ENCODE results near the gene FSTL1. TPM values are rescaled to one million over a fixed set of nuclear protein-coding genes. Genes with fewer than 3 reads are reported as not detected.

The FSTL1 gene
- total RNA-seq, 1 donor from 2014 or later = 140 TPM

DNA sequence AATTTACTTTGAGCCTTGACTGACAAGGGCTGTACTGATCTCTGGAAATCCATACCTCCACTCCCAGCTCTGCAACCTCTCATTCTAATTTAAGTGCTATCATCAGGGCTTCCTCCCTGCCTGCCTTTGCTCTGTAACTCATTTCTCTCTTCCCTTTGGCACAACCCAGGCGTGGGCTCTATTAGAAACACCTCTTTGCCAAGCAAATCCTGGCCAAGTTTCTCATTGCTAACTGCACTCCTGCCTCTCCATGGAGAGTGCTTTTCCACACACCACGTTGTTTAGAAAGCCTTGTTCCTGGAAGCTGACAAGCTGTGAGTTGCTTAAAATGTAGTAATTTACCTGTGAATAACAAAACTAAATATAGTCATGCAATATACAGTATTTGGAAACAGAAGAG lies 20.1 kb upstream of the FSTL1 start:
- no peak for DNase-seq (ENCODE audit: low spot score)
- intact Hi-C loops (cut with DNase I) = loop anchor here (2.0 to 5.0 kb wide), 3 partner anchors 36 to 86 kb away; no protein-coding TSS in a partner anchor

DNA sequence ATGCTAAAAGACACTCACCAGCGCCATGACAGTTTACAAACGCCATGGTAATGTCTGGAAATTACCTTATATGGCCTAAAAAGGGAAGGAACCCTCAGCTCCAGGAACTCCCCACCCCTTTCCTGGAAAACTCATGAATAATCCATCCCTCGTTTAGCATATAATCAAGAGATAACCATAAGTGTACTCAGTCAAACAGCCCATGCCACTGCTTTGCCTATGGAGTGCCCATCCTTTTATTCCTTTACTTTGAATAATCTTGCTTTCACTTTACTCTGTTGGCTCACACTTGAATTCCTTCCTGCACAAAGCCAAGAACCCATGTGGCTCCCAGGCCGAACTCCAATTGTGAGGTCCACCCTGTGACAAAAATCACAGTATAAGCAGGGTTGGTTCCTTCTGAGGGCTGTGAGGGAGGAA lies 19.1 kb upstream of the FSTL1 start:
- DNase-seq (ENCODE audit: low spot score) = no peak
- intact Hi-C loops (cut with DNase I) = loop anchor here (2.0 to 5.0 kb wide), 3 partner anchors 37 to 87 kb away; no protein-coding TSS in a partner anchor

DNA sequence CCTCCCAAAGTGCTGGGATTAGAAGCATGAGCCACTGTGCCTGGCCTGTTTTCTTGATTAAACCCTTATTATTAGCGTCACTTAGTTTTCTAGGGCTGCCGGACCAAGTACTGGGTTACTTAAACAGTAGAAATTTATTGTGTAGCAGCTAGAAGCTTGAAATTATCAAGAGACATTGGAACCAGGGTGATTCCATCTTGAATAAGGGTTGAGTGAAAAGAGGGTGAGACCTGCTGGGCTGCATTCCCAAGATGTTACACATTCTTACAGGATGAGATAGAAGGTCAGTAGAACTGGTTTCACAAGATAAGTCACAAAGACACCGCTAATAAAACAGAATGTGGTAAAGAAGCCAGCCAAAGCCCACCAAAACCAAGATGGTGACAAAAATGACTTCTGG lies 18.6 kb upstream of the FSTL1 start:
- no peak for DNase-seq (ENCODE audit: low spot score)
- intact Hi-C loops (cut with DNase I) = no loop called here

DNA sequence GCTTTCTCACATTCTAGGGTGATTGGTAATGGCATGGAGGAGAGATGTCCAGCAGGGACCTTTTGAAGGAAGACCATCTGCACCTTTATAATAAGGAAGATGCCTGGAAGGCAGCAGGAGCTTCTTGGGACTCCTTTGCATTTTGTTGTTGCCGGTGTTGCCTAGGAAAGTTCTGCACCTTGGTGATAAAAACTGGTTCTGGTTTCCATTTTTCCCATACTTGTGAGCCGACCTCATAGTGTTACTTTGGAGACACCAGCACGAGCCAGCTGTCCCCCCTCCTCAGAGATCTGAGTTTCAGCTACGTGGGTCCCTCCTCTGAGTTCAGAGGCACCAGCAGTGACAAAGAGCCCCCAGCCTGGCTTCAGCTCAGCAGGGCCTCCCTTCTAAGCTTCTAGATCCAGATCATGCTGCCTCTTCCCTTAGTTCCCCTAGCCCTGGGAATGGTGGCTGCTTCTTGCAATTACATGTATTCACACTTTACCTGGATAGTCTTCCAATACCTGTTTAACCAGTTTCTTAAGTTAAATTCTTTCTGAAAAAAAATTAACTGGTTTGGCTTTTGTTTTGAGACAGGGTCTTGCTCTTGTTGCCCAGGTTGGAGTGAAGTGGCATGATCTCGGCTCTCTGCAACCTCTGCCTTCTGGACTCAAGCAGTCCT lies 18.0 kb upstream of the FSTL1 start:
- DNase-seq (ENCODE audit: low spot score) = no peak
- intact Hi-C loops (cut with DNase I) = no loop called here

DNA sequence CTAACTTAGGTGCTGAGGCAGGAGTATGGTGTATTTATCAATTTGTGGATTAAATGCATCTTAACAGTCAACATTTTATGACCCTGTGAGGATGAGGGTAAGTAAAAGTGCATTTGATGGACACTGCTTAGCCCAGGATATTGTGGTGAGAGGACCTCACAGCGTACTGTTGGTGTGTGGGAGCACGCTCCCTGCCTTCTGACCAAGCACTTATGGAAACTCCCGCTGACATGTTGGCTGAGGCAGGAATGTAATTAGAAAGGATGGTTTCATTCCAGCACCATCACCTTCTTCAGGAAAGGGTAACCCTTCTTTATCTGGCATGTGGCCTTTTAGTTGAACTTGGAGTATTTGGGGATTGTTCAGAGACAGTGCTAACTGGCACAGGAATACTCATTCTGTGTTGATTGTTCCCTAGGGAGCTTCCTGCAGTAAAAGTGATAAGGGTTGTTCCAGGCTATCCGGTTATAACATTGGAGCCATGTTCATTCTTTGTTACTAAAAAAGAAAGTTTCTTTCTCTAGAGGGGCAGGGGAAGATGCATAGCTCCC lies 11.7 kb upstream of the FSTL1 start:
- intact Hi-C loops (cut with DNase I) = no loop called here
- no peak for DNase-seq (ENCODE audit: low spot score)

DNA sequence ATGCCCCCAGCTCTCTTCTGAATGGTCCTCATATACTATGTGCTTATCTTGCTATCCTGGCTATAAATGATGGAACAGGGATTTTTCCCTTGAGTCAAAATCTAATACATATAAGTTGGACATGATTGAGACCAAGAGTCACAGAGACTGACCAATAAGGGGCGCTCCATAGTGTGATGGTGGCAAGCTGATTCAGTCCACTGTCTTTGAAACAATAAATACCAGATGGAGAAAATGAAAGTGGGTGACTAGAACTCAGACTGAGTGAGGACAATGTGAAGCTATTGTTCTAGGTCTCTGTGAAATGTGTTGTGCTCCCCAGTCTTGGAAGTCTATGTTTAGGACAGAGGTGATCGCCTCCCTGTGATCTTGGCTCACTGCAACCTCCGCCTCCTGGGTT lies 10.6 kb upstream of the FSTL1 start:
- intact Hi-C loops (cut with DNase I) = no loop called here
- DNase-seq (ENCODE audit: low spot score) = no peak

DNA sequence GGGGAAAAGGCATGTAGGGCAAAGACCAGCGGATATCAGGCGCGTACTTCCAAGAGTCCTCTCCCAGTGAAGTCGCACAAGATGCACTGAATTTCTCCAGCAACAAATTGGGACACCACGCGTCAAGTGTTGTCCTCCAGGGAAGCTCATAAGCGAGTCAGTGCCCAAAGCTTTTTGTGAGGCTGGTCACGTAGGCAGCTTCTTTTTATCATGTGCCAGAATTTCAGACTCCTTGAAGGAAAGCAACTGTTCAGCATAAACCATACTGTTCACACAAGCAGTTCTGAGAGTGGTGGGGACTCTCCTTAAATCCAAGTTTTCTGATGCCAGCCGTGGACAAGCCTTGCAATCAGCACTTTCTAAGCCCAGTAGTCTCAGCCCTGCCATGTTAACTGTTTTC lies 10.1 kb upstream of the FSTL1 start:
- intact Hi-C loops (cut with DNase I) = no loop called here
- DNase-seq (ENCODE audit: low spot score) = no peak

DNA sequence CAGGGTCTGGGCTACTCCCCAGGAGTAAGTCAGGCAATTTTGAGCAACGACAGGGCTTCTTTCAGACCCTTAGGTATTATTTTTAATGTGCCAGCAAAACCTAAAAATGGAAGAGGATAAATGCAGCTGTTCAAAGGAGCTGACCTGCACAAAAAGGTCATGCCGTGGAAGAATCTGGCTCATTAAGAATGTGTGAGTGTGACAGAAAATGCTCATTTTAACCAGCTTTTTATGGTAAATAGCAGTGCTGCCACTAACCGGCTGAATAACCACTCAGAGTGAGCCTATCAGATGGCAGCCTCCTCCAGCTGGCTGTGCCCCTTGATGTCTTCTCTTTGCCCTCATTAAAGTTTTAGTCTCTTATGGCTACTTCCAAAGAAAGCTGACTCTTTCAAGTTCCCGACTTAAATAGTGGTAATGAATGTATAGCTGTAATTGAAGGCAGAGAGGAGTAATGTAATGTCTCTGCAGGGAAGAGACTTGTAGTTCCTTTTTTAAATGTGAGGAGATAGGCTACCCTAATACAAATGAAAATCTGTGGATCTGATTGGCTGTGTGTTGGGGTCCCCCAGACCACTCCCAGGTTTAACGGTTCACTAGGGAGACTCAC lies 9.5 kb upstream of the FSTL1 start:
- no peak for DNase-seq (ENCODE audit: low spot score)
- intact Hi-C loops (cut with DNase I) = no loop called here

DNA sequence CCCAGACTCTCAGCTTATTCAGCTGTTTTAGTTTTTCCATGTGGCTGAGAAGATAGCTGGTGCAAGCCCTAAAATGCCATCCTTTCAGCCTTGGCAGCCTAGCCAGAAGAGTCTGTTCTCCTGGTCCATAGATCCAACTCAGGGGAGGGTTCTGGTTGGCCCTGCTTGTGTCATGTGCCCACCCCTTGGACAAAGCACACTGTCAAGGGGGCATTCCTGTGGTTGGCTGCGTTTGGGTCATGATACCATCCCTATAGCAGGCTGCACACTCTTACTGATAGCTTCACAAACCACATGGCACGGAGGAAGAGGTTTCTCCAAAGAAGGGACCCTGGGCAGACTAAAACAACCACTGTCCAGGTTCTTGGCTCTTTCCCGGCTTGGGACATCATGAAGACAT lies 8.4 kb upstream of the FSTL1 start:
- intact Hi-C loops (cut with DNase I) = no loop called here
- DNase-seq (ENCODE audit: low spot score) = no peak

DNA sequence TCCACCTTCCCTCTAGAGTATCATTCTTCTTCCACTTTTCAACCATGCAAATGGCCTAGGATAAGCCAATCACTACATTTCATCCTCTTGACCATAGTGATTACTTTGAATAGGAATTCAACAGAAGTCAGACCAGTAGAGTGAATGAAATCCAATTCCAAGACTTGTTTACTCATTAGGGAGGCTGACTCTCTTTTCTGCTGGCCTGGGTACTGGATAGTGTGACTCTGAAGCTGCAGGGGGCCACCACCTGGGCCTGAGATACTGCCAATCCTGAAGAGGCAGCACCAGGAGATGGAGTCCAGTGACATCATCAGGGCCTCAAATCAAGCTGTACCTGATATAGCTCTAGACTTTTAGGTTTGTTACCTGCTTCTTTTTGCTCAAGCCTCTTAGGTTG lies 7.0 kb upstream of the FSTL1 start:
- intact Hi-C loops (cut with DNase I) = no loop called here

DNA sequence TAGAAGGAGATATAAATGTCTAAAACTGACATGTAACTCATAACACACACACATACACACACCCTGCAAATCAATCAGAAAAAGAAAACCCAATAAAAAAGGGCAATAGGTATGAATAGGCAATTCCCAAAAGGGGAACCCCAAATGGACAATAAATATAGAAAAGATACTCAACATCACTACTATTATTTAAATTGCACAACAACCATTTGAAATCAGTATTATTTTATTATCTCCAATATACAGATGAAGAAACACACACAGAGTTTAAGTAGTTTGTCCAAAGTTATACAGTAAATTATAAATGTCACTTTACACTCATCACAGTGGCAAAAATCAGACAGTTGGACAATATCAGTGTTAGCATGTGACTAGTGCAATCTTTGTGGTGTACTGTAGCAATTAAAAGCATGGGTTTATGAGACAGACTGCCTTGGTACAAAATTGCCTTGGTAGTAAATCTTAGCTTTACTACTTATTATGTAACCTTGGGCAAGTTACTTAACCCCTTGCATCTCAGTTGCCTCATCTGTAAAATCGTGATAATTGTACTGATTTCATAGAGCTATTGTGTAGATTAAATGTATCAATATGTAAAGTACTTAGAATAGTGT lies 3.4 kb upstream of the FSTL1 start:
- no peak for DNase-seq (ENCODE audit: low spot score)
- intact Hi-C loops (cut with DNase I) = loop anchor here (5.0 kb wide), 1 partner anchor 43 kb away; no protein-coding TSS in a partner anchor

More for the DNA sequence above, 7.0 kb upstream of the FSTL1 start:
- no peak for DNase-seq (ENCODE audit: low spot score)

DNA sequence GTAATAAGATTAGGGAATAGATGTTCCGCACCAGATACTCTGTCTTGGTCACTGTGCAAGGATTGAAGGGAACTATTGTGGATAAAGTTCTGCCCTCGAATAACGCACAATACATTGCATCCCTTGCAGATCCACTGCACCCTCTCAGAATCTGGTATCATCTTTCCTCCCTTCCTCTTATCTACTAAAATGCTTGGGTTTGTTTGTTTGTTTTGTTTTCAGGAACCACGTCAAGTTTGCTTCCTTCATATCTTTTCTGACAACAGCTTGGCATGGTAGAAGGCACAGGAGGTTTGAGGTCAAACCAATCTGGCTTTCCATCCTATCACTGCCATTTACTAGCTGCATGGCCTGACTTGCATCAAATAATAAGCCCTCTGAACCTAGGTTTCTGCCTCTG lies 2.0 kb upstream of the FSTL1 start:
- DNase-seq (ENCODE audit: low spot score) = no peak
- intact Hi-C loops (cut with DNase I) = loop anchor here (5.0 kb wide), 1 partner anchor 44 kb away; no protein-coding TSS in a partner anchor

DNA sequence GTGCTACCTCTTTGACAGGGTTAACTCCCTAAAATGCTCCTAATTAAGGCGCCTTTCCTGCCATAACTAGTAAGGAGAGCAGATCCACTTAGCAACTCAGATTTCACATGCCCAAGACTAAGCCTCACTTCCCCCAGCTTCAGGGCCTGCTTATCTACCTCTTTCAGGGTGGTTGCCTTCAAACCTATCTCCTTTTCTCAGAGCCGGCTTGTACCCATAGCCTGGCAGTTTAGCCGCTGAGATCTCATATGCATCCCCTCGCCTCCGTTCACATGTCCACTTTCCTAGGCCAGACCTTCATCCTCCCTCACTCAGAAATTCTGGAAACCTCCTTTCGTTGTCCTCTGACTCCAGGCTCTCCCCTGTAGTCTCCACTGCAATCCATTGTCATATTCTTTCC lies 1.0 kb upstream of the FSTL1 start:
- intact Hi-C loops (cut with DNase I) = loop anchor here (5.0 kb wide), 1 partner anchor 45 kb away; no protein-coding TSS in a partner anchor
- no peak for DNase-seq (ENCODE audit: low spot score)

DNA sequence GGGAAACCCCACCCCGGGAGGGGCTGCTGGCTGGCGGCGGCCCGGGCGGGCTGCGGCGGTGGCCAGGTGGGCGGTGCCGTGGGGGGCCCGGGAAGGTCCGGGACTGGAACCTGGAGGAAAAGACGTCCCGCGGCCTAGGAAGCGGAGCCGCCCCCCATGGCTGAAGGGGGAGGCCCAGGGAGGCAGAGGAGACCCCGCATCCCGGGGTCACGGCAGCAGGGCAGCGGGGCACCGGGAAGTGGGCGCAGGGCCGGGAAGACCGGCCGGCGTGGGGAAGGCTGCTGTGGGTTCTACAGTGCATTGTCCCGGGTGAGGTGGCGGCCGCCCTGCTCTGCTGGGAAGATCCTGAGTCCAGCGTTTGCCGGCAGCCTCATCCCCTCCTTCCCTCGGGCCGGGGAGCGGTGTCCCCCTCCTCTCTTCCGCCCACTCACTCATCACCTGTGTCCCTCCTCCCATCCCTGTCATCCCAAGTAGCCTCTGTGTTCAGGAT lies 525 bp upstream of the FSTL1 start:
- DNase-seq (ENCODE audit: low spot score) = no peak
- intact Hi-C loops (cut with DNase I) = loop anchor here (5.0 kb wide), 1 partner anchor 46 kb away; no protein-coding TSS in a partner anchor

DNA sequence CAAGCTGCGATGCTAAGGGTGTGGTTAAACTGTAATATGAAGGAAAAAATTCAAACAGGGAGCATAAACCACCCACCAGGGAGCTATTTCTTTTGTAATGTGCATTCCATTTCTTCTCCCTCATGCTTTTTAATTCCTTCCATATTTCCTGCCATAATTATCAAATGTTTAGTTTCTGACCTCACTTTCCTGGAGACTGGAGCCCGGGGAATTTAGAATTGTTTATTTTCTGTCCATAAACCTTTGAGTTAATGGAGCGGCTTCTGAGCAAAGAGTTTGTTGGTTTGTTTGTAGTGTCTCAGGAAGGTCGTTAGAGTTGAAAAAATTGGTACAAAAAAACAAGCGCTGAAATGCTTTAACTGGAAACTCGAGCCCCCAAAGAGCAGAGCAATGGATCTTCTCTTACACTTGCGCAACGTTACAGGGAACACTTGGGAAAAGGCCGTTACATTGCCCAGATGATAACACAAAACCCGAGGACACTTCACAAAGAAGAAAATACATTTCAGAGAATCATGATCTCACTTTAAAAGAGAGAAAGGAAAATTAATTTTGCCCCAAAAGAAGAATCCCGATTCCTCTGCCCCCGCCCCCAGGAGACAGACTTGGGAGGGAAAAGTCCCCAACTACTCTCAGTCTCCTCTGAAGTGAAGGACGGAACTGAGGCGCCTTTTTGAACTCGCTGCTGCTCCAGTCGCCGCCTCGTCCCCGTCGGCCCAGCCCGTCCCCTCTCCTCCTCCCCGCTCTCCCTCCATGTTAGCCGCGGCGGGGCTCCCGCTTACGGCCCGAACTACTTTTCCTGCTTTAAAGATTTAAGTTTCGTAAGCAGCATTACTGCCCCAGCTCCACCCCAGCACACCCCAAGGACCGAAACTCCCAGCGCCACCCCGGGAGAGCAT lies 842 bp downstream of the FSTL1 start:
- DNase-seq (ENCODE audit: low spot score) = no peak
- intact Hi-C loops (cut with DNase I) = loop anchor here (2.0 to 5.0 kb wide), 2 partner anchors 31 to 47 kb away; no protein-coding TSS in a partner anchor

DNA sequence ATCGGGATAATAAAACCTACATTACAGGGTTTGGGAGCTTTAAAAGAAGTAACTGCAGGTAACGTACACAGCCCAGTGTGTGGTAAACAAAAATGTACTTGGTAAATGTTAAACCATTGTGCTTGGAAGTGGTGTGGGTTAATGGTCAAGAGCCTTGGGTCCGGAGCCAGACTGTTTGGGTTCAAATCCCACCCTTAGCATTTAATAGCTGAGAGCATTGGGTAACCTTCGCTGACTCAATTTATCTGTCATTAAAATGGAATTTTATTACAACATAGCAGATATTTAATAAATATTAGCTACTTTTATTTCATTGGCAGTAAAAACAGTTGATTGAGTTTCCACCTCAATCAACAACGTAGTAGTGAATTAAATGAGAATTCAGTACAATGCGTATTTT lies 1.5 kb downstream of the FSTL1 start:
- intact Hi-C loops (cut with DNase I) = loop anchor here (2.0 kb wide), 1 partner anchor 30 kb away; no protein-coding TSS in a partner anchor
- DNase-seq (ENCODE audit: low spot score) = no peak

DNA sequence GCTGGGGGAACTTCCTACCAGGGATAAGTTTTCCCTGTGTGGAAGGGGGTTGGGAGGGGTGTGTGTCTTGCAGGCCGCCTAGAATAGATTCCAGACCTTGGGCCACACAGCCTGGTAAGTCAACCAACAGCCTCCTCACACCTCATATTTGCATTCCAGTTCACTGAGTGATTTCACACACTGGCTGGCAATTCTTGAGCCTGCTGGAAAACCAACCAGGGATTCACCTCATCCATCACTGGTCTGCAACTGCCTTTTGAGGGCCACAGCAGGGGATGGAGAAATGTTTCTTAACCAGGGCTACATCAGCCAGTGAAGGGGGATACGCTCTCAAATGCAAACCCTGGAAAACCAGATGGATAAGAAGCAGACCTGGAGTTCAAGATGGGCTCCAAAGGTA lies 2.0 kb downstream of the FSTL1 start:
- intact Hi-C loops (cut with DNase I) = loop anchor here (1.0 to 2.0 kb wide), 2 partner anchors 30 to 108 kb away; no protein-coding TSS in a partner anchor
- DNase-seq (ENCODE audit: low spot score) = no peak

DNA sequence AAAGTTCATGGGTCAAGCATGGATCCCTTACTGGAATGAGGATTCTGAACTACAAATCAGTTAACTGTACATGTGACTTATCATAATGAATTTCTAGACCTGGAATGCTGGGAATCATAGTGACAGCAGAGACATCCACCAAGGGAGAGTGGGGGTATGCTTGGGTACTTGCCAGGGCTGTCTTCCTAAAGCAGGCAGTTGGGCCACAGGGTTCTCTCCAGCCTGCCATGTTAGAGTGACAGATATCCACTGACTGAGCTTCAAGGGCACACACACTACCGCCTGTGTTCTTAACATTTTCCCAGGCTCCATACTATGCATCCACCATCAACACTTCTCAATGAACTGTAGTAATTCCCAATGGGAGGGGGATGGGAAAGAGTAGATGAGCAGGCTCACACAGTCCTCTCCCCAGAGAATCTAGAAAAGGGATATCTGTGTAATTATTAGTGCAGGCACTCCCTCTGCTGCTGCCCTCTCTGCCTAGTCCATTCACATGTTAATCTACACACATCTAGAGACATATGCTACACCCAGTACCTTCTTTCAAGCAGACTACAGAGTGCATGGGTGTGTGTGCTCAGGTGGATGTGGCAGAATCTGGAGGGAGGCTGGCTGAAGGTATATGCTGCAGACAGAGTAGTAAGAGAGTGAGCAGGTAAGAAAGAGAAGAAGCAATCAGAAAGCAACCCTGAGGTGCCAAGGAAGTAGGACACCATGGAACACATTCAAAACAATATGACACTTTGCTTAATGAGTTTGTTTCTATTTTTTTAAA lies 3.7 kb downstream of the FSTL1 start:
- intact Hi-C loops (cut with DNase I) = no loop called here

More for the DNA sequence above, 3.7 kb downstream of the FSTL1 start:
- no peak for DNase-seq (ENCODE audit: low spot score)

Data from cardiac septum (tissue), 1 donor.